WTC11 (cell line): ENCODE measurements around the gene LIMCH1. TPM values are rescaled to one million over a fixed set of nuclear protein-coding genes. Genes with fewer than 3 reads are reported as not detected.

ENCODE experiments used
- ATAC-seq: fragments of 200-7000 bp; cut with Tn5 transposase; 2 replicates; pipeline ENCODE4 v1.10.0; 2021; ENCODE audit warnings: mild to moderate bottlenecking, moderate library complexity
- CTCF ChIA-PET: fragments of 300-600 bp; sonication (Branson Sonifier 250); formaldehyde crosslinking; loops from one replicate; lab custom pipeline; 2021; ENCODE audit warnings: antibody characterized with exemption; lab: Charles Lee
- POLR2A ChIA-PET: fragments of 350-600 bp; sonication (Branson Sonifier 250); formaldehyde crosslinking; loops from one replicate; lab custom pipeline; 2021; ENCODE audit warnings: antibody characterized with exemption; lab: Charles Lee
- DNase-seq: peaks from one replicate; pipeline ENCODE4 v3.0.0; 2021; ENCODE audit warnings: low spot score
- H3K27ac Mint-ChIP-seq: 2 replicates; pipeline ENCODE4 v1.8.0; 2021; ENCODE audit warnings: mixed read lengths
- H3K27me3 Mint-ChIP-seq: 2 replicates; pipeline ENCODE4 v1.8.0; 2021; ENCODE audit warnings: low read depth, mild to moderate bottlenecking, moderate library complexity, mixed read lengths
- H3K36me3 Mint-ChIP-seq: 2 replicates; pipeline ENCODE4 v1.8.0; 2021; ENCODE audit warnings: mixed read lengths
- H3K4me1 Mint-ChIP-seq: 2 replicates; pipeline ENCODE4 v1.8.0; 2022; ENCODE audit warnings: mixed read lengths
- H3K4me3 Mint-ChIP-seq: 2 replicates; pipeline ENCODE4 v1.8.0; 2021; ENCODE audit warnings: mild to moderate bottlenecking, moderate library complexity, mixed read lengths
- H3K9me3 Mint-ChIP-seq: 2 replicates; pipeline ENCODE4 v1.8.0; 2021; ENCODE audit warnings: mixed read lengths
- EMX1 ChIP-seq: fragments of 250-450 bp; sonication (Bioruptor Pico); IDR thresholded peaks from 2 replicates; pipeline ENCODE4 v1.8.0; 2021; ENCODE audit warnings: mild to moderate bottlenecking
- ESRRA ChIP-seq: sonication (generic); formaldehyde crosslinking; IDR thresholded peaks from 2 replicates; pipeline ENCODE4 v1.8.1; 2022; ENCODE audit warnings: mild to moderate bottlenecking, missing genetic modification reagents, borderline replicate concordance
- FOXP1 ChIP-seq: sonication (generic); formaldehyde crosslinking; IDR thresholded peaks from 2 replicates; pipeline ENCODE4 v1.8.0; 2022; ENCODE audit warnings: missing genetic modification reagents, mild to moderate bottlenecking, moderate library complexity, borderline replicate concordance
- HMGA2 ChIP-seq: fragments of 250-450 bp; sonication (Bioruptor Pico); IDR thresholded peaks from 2 replicates; pipeline ENCODE4 v1.4.0; 2021; ENCODE audit warnings: mild to moderate bottlenecking, moderate library complexity
- IRF2 ChIP-seq: sonication (generic); formaldehyde crosslinking; IDR thresholded peaks from 2 replicates; pipeline ENCODE4 v1.8.0; 2022; ENCODE audit warnings: low read depth, missing genetic modification reagents, borderline replicate concordance
- RORB ChIP-seq: fragments of 250-450 bp; sonication (Bioruptor Pico); IDR thresholded peaks from 2 replicates; pipeline ENCODE4 v1.9.0; 2021; ENCODE audit warnings: mild to moderate bottlenecking
- SMAD4 ChIP-seq: sonication (generic); formaldehyde crosslinking; IDR thresholded peaks from 2 replicates; pipeline ENCODE4 v1.8.0; 2022; ENCODE audit warnings: mild to moderate bottlenecking, missing genetic modification reagents
- SP1 ChIP-seq: sonication (generic); formaldehyde crosslinking; conservative IDR thresholded peaks from 2 replicates; pipeline ENCODE4 v1.8.1; 2022; ENCODE audit warnings: missing genetic modification reagents
- ZNF317 ChIP-seq: sonication (generic); formaldehyde crosslinking; IDR thresholded peaks from 2 replicates; pipeline ENCODE4 v1.8.1; 2023; ENCODE audit warnings: low read depth, mild to moderate bottlenecking, moderate library complexity, missing genetic modification reagents, borderline replicate concordance
- ZNF396 ChIP-seq: fragments of 250-450 bp; sonication (Bioruptor Pico); IDR thresholded peaks from 2 replicates; pipeline ENCODE4 v1.8.0; 2021; ENCODE audit warnings: mild to moderate bottlenecking, moderate library complexity, borderline replicate concordance
- ZSCAN18 ChIP-seq: fragments of 250-450 bp; sonication (Bioruptor Pico); IDR thresholded peaks from 2 replicates; pipeline ENCODE4 v2.1.2; 2022; ENCODE audit warnings: mild to moderate bottlenecking, moderate library complexity
- total RNA-seq: library from RNA; stranded (reverse); gene quantifications from 3 replicates; pipeline ENCODE4 v1.2.3, GENCODE V29; 2021
- TF ChIP-seq, protein P1 (sequence below): sonication (generic); formaldehyde crosslinking; IDR thresholded peaks from 2 replicates; pipeline ENCODE4 v1.8.0; 2022; ENCODE audit warnings: missing genetic modification reagents
- TF ChIP-seq, protein P2 (sequence below): sonication (generic); formaldehyde crosslinking; IDR thresholded peaks from 2 replicates; pipeline ENCODE4 v1.8.0; 2023; ENCODE audit warnings: mild to moderate bottlenecking, missing genetic modification reagents
- TF ChIP-seq, protein P3 (sequence below): sonication (generic); formaldehyde crosslinking; IDR thresholded peaks from 2 replicates; pipeline ENCODE4 v1.8.0; 2022; ENCODE audit warnings: mild to moderate bottlenecking, missing genetic modification reagents
- TF ChIP-seq, protein P4 (sequence below): fragments of 250-450 bp; sonication (Bioruptor Pico); IDR thresholded peaks from 2 replicates; pipeline ENCODE4 v1.8.0; 2021; ENCODE audit warnings: mild to moderate bottlenecking

LIMCH1 gene
- total RNA-seq, 1 experiment from 2014 or later, result 0.92 TPM

GRCh38 chr4:41532336-41532735, 5.6 kb upstream of the LIMCH1 start (continued):
- TF ChIP-seq, protein P1, sequence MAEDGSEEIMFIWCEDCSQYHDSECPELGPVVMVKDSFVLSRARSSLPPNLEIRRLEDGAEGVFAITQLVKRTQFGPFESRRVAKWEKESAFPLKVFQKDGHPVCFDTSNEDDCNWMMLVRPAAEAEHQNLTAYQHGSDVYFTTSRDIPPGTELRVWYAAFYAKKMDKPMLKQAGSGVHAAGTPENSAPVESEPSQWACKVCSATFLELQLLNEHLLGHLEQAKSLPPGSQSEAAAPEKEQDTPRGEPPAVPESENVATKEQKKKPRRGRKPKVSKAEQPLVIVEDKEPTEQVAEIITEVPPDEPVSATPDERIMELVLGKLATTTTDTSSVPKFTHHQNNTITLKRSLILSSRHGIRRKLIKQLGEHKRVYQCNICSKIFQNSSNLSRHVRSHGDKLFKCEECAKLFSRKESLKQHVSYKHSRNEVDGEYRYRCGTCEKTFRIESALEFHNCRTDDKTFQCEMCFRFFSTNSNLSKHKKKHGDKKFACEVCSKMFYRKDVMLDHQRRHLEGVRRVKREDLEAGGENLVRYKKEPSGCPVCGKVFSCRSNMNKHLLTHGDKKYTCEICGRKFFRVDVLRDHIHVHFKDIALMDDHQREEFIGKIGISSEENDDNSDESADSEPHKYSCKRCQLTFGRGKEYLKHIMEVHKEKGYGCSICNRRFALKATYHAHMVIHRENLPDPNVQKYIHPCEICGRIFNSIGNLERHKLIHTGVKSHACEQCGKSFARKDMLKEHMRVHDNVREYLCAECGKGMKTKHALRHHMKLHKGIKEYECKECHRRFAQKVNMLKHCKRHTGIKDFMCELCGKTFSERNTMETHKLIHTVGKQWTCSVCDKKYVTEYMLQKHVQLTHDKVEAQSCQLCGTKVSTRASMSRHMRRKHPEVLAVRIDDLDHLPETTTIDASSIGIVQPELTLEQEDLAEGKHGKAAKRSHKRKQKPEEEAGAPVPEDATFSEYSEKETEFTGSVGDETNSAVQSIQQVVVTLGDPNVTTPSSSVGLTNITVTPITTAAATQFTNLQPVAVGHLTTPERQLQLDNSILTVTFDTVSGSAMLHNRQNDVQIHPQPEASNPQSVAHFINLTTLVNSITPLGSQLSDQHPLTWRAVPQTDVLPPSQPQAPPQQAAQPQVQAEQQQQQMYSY (CRISPR knock-in tag), result no peak

DNA sequence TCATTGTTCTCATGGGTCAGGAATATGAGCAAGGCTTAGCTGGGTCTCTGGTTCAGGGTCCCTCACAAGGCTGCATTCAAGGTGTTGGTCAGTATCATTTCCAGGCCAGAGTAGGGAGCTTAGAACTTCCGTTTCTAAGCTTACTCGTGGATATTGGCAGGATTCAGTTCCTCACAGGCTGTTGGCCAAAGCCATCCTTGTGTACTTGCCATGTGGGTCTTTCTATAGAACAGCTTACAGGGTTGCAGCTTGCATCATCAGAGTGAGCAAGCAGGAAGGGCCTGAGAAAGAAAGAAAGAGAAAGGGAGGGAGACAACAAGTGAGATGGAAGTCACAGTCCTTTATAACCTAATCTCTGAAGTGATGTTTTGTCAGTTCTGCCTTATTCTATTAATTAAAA, 5.1 kb upstream of the LIMCH1 start:
- Mint-ChIP-seq H3K9me3 (no peaks in the 10 kb centered on the region), H3K27me3 (no peaks in the 10 kb centered on the region), H3K4me1 (no peaks in the 10 kb centered on the region; the same call in 1 of the 2 replicates), H3K36me3 (no peaks in the 10 kb centered on the region), H3K27ac (no peak overlapping the region), H3K4me3 (no peak overlapping the region)
- CTCF ChIA-PET, result no interaction called here
- TF ChIP-seq, protein P2, sequence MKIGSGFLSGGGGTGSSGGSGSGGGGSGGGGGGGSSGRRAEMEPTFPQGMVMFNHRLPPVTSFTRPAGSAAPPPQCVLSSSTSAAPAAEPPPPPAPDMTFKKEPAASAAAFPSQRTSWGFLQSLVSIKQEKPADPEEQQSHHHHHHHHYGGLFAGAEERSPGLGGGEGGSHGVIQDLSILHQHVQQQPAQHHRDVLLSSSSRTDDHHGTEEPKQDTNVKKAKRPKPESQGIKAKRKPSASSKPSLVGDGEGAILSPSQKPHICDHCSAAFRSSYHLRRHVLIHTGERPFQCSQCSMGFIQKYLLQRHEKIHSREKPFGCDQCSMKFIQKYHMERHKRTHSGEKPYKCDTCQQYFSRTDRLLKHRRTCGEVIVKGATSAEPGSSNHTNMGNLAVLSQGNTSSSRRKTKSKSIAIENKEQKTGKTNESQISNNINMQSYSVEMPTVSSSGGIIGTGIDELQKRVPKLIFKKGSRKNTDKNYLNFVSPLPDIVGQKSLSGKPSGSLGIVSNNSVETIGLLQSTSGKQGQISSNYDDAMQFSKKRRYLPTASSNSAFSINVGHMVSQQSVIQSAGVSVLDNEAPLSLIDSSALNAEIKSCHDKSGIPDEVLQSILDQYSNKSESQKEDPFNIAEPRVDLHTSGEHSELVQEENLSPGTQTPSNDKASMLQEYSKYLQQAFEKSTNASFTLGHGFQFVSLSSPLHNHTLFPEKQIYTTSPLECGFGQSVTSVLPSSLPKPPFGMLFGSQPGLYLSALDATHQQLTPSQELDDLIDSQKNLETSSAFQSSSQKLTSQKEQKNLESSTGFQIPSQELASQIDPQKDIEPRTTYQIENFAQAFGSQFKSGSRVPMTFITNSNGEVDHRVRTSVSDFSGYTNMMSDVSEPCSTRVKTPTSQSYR (CRISPR knock-in tag), result no peak
- TF ChIP-seq IRF2, result no peak
- no peak for TF ChIP-seq ZNF396 (CRISPR knock-in tag)
- TF ChIP-seq, protein P1 (CRISPR knock-in tag), result no peak
- TF ChIP-seq ZNF317, result no peak
- no peak for TF ChIP-seq SP1
- TF ChIP-seq ZSCAN18, result no peak
- TF ChIP-seq HMGA2, result no peak
- TF ChIP-seq FOXP1 (CRISPR knock-in tag), result no peak
- TF ChIP-seq, protein P3, sequence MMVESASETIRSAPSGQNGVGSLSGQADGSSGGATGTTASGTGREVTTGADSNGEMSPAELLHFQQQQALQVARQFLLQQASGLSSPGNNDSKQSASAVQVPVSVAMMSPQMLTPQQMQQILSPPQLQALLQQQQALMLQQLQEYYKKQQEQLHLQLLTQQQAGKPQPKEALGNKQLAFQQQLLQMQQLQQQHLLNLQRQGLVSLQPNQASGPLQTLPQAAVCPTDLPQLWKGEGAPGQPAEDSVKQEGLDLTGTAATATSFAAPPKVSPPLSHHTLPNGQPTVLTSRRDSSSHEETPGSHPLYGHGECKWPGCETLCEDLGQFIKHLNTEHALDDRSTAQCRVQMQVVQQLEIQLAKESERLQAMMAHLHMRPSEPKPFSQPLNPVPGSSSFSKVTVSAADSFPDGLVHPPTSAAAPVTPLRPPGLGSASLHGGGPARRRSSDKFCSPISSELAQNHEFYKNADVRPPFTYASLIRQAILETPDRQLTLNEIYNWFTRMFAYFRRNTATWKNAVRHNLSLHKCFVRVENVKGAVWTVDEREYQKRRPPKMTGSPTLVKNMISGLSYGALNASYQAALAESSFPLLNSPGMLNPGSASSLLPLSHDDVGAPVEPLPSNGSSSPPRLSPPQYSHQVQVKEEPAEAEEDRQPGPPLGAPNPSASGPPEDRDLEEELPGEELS (CRISPR knock-in tag), result no peak
- no peak for TF ChIP-seq EMX1 (CRISPR knock-in tag)
- no peak for TF ChIP-seq RORB (CRISPR knock-in tag)
- TF ChIP-seq, protein P4, sequence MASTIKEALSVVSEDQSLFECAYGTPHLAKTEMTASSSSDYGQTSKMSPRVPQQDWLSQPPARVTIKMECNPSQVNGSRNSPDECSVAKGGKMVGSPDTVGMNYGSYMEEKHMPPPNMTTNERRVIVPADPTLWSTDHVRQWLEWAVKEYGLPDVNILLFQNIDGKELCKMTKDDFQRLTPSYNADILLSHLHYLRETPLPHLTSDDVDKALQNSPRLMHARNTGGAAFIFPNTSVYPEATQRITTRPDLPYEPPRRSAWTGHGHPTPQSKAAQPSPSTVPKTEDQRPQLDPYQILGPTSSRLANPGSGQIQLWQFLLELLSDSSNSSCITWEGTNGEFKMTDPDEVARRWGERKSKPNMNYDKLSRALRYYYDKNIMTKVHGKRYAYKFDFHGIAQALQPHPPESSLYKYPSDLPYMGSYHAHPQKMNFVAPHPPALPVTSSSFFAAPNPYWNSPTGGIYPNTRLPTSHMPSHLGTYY (CRISPR knock-in tag), result no peak
- no peak for TF ChIP-seq ESRRA
- TF ChIP-seq SMAD4, result no peak
- POLR2A ChIA-PET, result no interaction called here
- ATAC-seq, result no peak
- DNase-seq, result no peak
